GM12875 (cell line): ENCODE results near the gene FNDC10.

Experiments used
- H3K4me3 ChIP-seq: one replicate; pipeline ENCODE4 v1.5.1; 2011; ENCODE audit warnings: low read depth, low read length, control low read depth
- CTCF ChIP-seq: IDR thresholded peaks from 2 replicates; pipeline ENCODE4 v1.5.1; 2011; ENCODE audit warnings: low read depth, mild to moderate bottlenecking, control low read depth, inconsistent platforms, low read length, moderate library complexity, borderline replicate concordance; ENCODE audit not compliant: insufficient read depth

Gene FNDC10

GRCh38 chr1:1577367-1578011 lies 22.4 kb downstream of the FNDC10 start:
- H3K4me3 ChIP-seq: no peak overlapping the region
- TF ChIP-seq CTCF: no peak

GRCh38 chr1:1574721-1575537 lies 25.0 kb downstream of the FNDC10 start, which contains the start of gene SSU72:
SSU72 (minus strand) TSS chr1:1574863; CDS start chr1:1574557, 306 bp downstream.
- H3K4me3 ChIP-seq: peak within 1 kb of the TSS; percentile 99
- no peak for TF ChIP-seq CTCF

- TF ChIP-seq CTCF: no peak
- peak overlapping the region; percentile 99 for H3K4me3 ChIP-seq
These were observed 25.9 kb downstream of the FNDC10 start for GRCh38 chr1:1573843-1574720.

- no peak for TF ChIP-seq CTCF
- no peak overlapping the region for H3K4me3 ChIP-seq
These were observed 30.6 kb downstream of the FNDC10 start for GRCh38 chr1:1569341-1569740.

GRCh38 chr1:1567891-1568291 lies 32.0 kb downstream of the FNDC10 start:
- no peak overlapping the region for H3K4me3 ChIP-seq
- TF ChIP-seq CTCF: no peak

- TF ChIP-seq CTCF: no peak
- no peak overlapping the region for H3K4me3 ChIP-seq
These were observed 32.6 kb downstream of the FNDC10 start for GRCh38 chr1:1567152-1567875.
